CD4-positive, alpha-beta memory T cell (primary cell): ENCODE data around the gene PPP2R3B. TPM values are rescaled to one million over a fixed set of nuclear protein-coding genes. Genes with fewer than 3 reads are reported as not detected.
A peak's percentile ranks its signal among the peaks of the same experiment; 100 is the strongest.

ENCODE experiments used
- CTCF ChIA-PET: fragments of 350-600 bp; sonication (Branson Sonifier 250); formaldehyde crosslinking; loops from one replicate; lab custom pipeline; 2021; ENCODE audit warnings: inconsistent platforms; ENCODE audit not compliant: partially characterized antibody; lab: Charles Lee
- POLR2A ChIA-PET: fragments of 350-600 bp; sonication (Branson Sonifier 250); formaldehyde crosslinking; loops from one replicate; lab custom pipeline; 2021; ENCODE audit not compliant: partially characterized antibody; lab: Charles Lee
- DNase-seq, 5 donors: peaks; one replicate each; pipeline versions ENCODE4 v3.0.0 to v3.0.0-alpha.2; 2020 to 2022; ENCODE audit warnings: mixed read lengths in 1 of 5
- H3K27ac ChIP-seq: one replicate; pipeline ENCODE4 v1.7.0; 2013; ENCODE audit warnings: low read depth, low read length
- H3K27me3 ChIP-seq: 2 replicates; pipeline ENCODE4 v1.7.0; 2013; ENCODE audit warnings: mild to moderate bottlenecking, low read length, moderate library complexity; ENCODE audit not compliant: insufficient read depth
- H3K36me3 ChIP-seq: 2 replicates; pipeline ENCODE4 v1.7.0; 2013; ENCODE audit warnings: mild to moderate bottlenecking, low read length, moderate library complexity; ENCODE audit not compliant: insufficient read depth
- H3K4me1 ChIP-seq: 2 replicates; pipeline ENCODE4 v1.7.0; 2013; ENCODE audit warnings: mild to moderate bottlenecking, low read length, moderate library complexity; ENCODE audit not compliant: insufficient read depth
- H3K4me3 ChIP-seq, 2 donors: one replicate each; pipeline ENCODE4 v1.7.0; 2013; ENCODE audit warnings: low read length in 2 of 2, mild to moderate bottlenecking in 1 of 2
- H3K9me3 ChIP-seq, 2 donors: one replicate each; pipeline ENCODE4 v1.7.0; 2013; ENCODE audit warnings: low read length in 2 of 2, control low read depth in 1 of 2; ENCODE audit not compliant: control insufficient read depth in 1 of 2
- H3K27ac Mint-ChIP-seq, 7 donors: one replicate each; pipeline ENCODE4 v1.8.0; 2020 to 2021; ENCODE audit warnings: mixed read lengths in 7 of 7, mild to moderate bottlenecking in 6 of 7, inconsistent platforms in 3 of 7, moderate library complexity in 3 of 7
- H3K27me3 Mint-ChIP-seq, 2 donors: one replicate each; pipeline ENCODE4 v1.8.0; 2020 to 2021; ENCODE audit warnings: mixed read lengths in 2 of 2
- H3K36me3 Mint-ChIP-seq, 2 donors: one replicate each; pipeline ENCODE4 v1.8.0; 2020 to 2021; ENCODE audit warnings: mixed read lengths in 2 of 2, inconsistent platforms in 1 of 2, mild to moderate bottlenecking in 1 of 2
- H3K4me1 Mint-ChIP-seq, 4 donors: one replicate each; pipeline ENCODE4 v1.8.0; 2020 to 2021; ENCODE audit warnings: mixed read lengths in 4 of 4, mild to moderate bottlenecking in 1 of 4
- H3K4me3 Mint-ChIP-seq, 8 donors: one replicate each; pipeline ENCODE4 v1.8.0; 2020 to 2021; ENCODE audit warnings: mixed read lengths in 8 of 8, mild to moderate bottlenecking in 7 of 8, moderate library complexity in 6 of 8, inconsistent platforms in 3 of 8
- H3K9me3 Mint-ChIP-seq, 8 donors: one replicate each; pipeline ENCODE4 v1.8.0; 2020 to 2021; ENCODE audit warnings: mixed read lengths in 8 of 8, mild to moderate bottlenecking in 5 of 8, inconsistent platforms in 3 of 8, moderate library complexity in 1 of 8
- intact Hi-C: fragments of 100-400 bp; cut with micrococcal nuclease; formaldehyde crosslinking; loops from one replicate; pipeline ENCODE4 v1.15.1; 2023
- polyA plus RNA-seq, 2 donors: library from polyadenylated mRNA; unstranded; fragments of 300-500 nt; fragmentation: Illumina TruSeq; gene quantifications; one replicate each; pipeline ENCODE4 v1.2.3, GENCODE V29; 2021
- total RNA-seq, 2 experiments: library from RNA; stranded (reverse); gene quantifications; one replicate each; pipeline ENCODE4 v1.2.3, GENCODE V29; 2021

The PPP2R3B gene
- total and polyA plus RNA-seq, 4 experiments from 2014 or later, result 8.0 to 45.2 (median 25.3) TPM

DNA sequence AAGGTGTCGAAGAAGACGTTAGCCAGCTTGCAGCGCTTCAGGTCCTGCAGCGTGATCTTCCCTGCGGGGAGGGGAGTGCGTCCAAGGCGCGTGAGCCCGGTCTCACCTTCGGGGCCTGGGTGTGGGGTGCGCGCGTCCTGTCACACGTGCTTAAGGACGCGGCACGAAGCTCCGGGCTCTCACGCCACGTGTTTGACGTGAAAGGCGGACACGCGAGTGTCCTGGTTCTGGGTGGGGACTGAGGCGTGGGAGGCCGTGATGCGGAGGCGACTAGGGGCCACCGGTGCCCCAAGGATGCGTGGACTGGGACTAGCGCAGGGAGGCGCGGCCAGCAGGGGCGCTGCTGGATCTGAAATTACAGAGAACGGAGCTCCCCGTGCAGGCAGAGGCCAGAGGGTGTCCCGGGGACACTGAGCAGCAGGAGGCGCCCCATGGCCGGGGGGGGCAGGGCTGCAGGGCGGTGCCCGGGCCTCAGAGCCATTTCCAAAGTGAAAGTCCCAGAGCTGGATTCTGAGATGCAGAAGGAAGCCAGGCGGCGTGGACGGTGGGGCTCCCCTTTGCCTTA, 47.8 kb downstream of the PPP2R3B start:
- no peaks in the 10 kb centered on the region for H3K27me3 Mint-ChIP-seq
- peaks cover 17 to 26% of the 10 kb centered on the region in 2 donors for H3K36me3 Mint-ChIP-seq
- Histone ChIP-seq H3K4me1 (no peaks in the 10 kb centered on the region), H3K36me3 (no peaks in the 10 kb centered on the region), H3K27me3 (no peaks in the 10 kb centered on the region), H3K27ac (no peak overlapping the region), H3K4me3 (no peak overlapping the region), H3K9me3 (no peaks in the 10 kb centered on the region)
- ChIA-PET POLR2A (no interaction called here), CTCF (no interaction called here)
- no peaks in the 10 kb centered on the region for H3K4me1 Mint-ChIP-seq
- H3K9me3 Mint-ChIP-seq, result peaks cover 0 to 4% (median 0%) of the 10 kb centered on the region in 8 donors
- H3K4me3 Mint-ChIP-seq, result no peak overlapping the region
- DNase-seq, result no peak
- peak overlapping the region in 1 of 7 donors; percentile 74 for H3K27ac Mint-ChIP-seq
- intact Hi-C loops, result no loop called here

DNA sequence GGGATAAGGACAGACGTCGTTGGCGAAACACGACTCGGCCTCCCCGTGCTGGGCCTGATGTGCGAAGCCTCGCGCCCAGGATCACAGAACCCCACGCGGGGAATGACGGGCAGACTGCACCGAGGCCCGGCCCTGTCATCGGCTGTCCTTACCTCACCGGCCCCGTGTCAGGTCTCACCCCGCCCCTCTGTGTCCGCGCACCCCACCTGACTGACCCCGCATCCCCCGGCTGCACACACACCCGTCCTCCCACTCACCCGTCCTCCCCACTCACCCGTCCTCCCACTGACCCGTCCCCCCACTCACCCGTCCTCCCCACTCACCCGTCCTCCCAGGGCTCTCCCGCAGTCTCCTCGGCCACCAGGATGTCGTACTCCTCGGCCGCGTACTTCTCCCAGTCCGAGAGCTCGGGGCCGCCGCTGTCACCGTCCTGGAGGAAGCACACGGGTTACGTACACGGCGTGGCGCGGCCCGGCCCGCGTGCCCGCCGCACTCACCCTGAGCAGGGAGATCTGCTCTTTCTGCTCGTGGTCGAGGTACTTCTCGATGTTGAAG, 48.3 kb downstream of the PPP2R3B start:
- no peaks in the 10 kb centered on the region for H3K9me3 ChIP-seq
- POLR2A ChIA-PET, result no interaction called here
- Mint-ChIP-seq H3K4me1 (no peaks in the 10 kb centered on the region), H3K27me3 (no peaks in the 10 kb centered on the region), H3K36me3 (peaks cover 17 to 26% of the 10 kb centered on the region in 2 donors), H3K27ac (peak overlapping the region in 1 of 7 donors; percentile 74), H3K9me3 (peaks cover 0 to 4% (median 0%) of the 10 kb centered on the region in 8 donors), H3K4me3 (no peak overlapping the region)
- CTCF ChIA-PET, result no interaction called here
- intact Hi-C loops, result no loop called here
- H3K4me3 ChIP-seq, result no peak overlapping the region
- H3K36me3 ChIP-seq, result no peaks in the 10 kb centered on the region
- H3K27ac ChIP-seq, result no peak overlapping the region
- no peak for DNase-seq
- no peaks in the 10 kb centered on the region for H3K4me1 ChIP-seq
- no peaks in the 10 kb centered on the region for H3K27me3 ChIP-seq

DNA sequence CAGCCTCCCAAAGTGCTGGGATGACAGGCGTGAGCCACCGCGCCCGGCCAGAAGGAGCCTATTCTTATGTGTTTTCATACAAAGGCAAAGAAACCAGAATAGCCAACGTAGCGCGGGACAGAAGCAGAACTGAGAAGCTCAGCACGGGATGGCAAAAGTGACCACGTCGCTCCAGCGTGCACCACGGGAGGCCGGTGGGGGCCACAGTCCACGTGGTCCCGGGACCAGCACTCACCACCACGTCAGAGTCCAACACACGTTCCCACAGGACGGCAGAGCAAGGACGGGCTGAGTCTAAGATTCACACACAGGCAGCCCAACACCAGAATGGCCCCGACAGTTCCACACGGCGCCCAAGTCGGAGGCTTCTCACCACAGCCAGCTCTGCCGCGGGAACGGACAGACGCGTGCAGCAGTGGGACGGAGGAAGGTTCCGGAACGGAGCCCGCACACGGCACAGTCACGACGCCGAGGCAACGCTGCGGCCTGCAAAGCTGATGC, 49.3 kb downstream of the PPP2R3B start:
- POLR2A ChIA-PET, result no interaction called here
- Mint-ChIP-seq H3K4me1 (no peaks in the 10 kb centered on the region), H3K36me3 (peaks cover 17 to 26% of the 10 kb centered on the region in 2 donors), H3K27ac (peak overlapping the region in 1 of 7 donors; percentile 7), H3K27me3 (no peaks in the 10 kb centered on the region), H3K9me3 (peaks cover 0 to 4% (median 0%) of the 10 kb centered on the region in 8 donors), H3K4me3 (peak overlapping the region in 1 of 8 donors; percentile 46)
- Histone ChIP-seq H3K36me3 (no peaks in the 10 kb centered on the region), H3K27me3 (no peaks in the 10 kb centered on the region), H3K9me3 (no peaks in the 10 kb centered on the region), H3K4me3 (no peak overlapping the region), H3K27ac (no peak overlapping the region), H3K4me1 (no peaks in the 10 kb centered on the region)
- CTCF ChIA-PET, result no interaction called here
- no peak for DNase-seq
- intact Hi-C loops, result no loop called here

DNA sequence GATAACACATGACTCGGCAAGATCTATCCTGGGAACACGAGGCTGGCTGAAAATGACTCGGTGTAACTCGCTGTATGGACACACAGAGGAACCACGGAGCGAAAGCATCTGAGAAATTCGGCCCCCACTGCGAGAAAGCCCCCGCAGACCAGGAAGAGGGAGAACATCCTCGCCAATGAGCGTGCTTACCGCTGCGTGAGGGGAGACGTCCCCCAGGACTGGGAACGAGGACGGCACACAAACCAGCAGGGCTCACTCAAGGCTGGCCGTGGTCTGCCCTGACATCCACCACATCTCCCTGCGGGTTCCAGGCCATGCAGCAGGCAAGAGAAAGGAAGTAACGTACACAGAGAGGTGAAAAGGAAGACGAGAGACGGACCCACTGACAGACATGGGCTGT, 50.5 kb downstream of the PPP2R3B start:
- Mint-ChIP-seq H3K4me1 (no peaks in the 10 kb centered on the region), H3K4me3 (no peak overlapping the region), H3K9me3 (peaks cover 0 to 3% (median 0%) of the 10 kb centered on the region in 8 donors), H3K36me3 (peaks cover 16 to 23% of the 10 kb centered on the region in 2 donors), H3K27ac (peak overlapping the region in 2 of 7 donors; percentile 53 to 80), H3K27me3 (no peaks in the 10 kb centered on the region)
- ChIA-PET POLR2A (no interaction called here), CTCF (no interaction called here)
- Histone ChIP-seq H3K27ac (no peak overlapping the region), H3K9me3 (no peaks in the 10 kb centered on the region), H3K4me1 (peaks cover 7% of the 10 kb centered on the region), H3K4me3 (no peak overlapping the region), H3K27me3 (no peaks in the 10 kb centered on the region), H3K36me3 (no peaks in the 10 kb centered on the region)
- no peak for DNase-seq
- intact Hi-C loops, result no loop called here

DNA sequence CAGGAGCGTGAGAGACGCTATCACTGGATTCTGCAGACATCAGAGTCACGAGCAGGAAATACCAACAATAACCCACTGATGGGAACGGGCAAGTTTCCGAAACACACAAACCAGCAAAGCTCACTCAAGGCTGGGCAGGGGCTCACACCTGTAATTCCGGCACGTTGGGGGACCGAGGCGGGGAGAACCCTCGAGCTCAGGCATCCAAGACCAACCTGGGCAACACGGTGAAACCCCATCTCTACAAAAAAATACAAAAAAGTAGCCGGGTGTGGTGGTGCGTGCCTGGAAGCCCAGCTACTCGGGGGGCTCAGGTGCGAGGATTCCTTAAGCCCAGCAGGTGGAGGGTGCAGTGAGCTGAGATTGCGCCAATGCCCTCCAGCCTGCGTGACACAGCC, 51.0 kb downstream of the PPP2R3B start:
- no peaks in the 10 kb centered on the region for H3K4me1 Mint-ChIP-seq
- H3K27ac Mint-ChIP-seq, result peak overlapping the region in 1 of 7 donors; percentile 53
- H3K9me3 Mint-ChIP-seq, result peaks cover 0 to 3% (median 0%) of the 10 kb centered on the region in 8 donors
- Histone ChIP-seq H3K4me3 (no peak overlapping the region), H3K27me3 (no peaks in the 10 kb centered on the region), H3K9me3 (no peaks in the 10 kb centered on the region), H3K27ac (no peak overlapping the region), H3K4me1 (peaks cover 12% of the 10 kb centered on the region), H3K36me3 (no peaks in the 10 kb centered on the region)
- peaks cover 16 to 23% of the 10 kb centered on the region in 2 donors for H3K36me3 Mint-ChIP-seq
- CTCF ChIA-PET, result no interaction called here
- intact Hi-C loops, result no loop called here
- POLR2A ChIA-PET, result no interaction called here
- no peak for DNase-seq
- H3K27me3 Mint-ChIP-seq, result no peaks in the 10 kb centered on the region
- H3K4me3 Mint-ChIP-seq, result no peak overlapping the region

DNA sequence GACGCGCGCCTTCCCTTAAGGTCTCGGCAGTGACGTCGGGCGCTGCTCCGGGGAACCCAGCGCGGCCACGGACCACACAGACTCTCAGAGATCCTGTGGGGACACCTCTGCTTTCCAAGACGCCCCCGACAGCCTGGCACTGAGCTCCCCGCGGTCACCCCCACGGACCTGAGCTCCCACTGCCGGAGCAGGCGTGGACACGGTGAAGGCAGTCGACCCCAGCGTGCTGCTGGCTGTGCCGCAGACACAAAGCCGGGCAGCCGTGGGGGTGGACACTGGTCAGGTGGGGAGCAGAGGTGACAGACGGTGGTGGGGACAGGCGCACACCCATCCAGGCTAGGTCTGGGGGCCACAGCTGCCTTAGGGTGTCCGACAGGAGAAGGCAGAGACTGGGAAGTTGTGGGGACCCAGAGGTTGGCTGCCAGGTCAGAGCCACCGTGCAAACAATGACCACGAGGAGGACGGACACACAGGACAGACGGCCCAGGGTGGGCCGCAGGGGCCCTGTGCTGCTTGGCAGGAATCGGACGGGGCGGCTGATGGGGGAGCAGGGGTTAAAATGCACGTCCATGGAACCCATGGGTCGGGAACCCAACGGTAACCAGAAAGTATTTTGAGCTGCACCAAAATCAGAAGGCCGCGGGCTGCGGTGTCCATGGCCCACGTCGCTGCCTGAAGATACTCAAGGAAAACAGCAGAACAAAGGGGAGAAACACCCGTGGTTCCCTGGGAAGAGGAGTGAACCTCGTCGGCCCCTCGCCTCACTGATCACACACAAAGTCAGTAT, 51.5 kb downstream of the PPP2R3B start:
- no peak overlapping the region for H3K4me3 Mint-ChIP-seq
- no peak for DNase-seq
- peaks cover 0 to 3% (median 0%) of the 10 kb centered on the region in 8 donors for H3K9me3 Mint-ChIP-seq
- Histone ChIP-seq H3K27me3 (no peaks in the 10 kb centered on the region), H3K27ac (no peak overlapping the region), H3K9me3 (no peaks in the 10 kb centered on the region), H3K36me3 (no peaks in the 10 kb centered on the region), H3K4me3 (no peak overlapping the region), H3K4me1 (peaks cover 12% of the 10 kb centered on the region)
- POLR2A ChIA-PET, result no interaction called here
- CTCF ChIA-PET, result no interaction called here
- H3K4me1 Mint-ChIP-seq, result no peaks in the 10 kb centered on the region
- intact Hi-C loops, result no loop called here
- no peaks in the 10 kb centered on the region for H3K27me3 Mint-ChIP-seq
- peaks cover 16 to 23% of the 10 kb centered on the region in 2 donors for H3K36me3 Mint-ChIP-seq
- H3K27ac Mint-ChIP-seq, result no peak overlapping the region

DNA sequence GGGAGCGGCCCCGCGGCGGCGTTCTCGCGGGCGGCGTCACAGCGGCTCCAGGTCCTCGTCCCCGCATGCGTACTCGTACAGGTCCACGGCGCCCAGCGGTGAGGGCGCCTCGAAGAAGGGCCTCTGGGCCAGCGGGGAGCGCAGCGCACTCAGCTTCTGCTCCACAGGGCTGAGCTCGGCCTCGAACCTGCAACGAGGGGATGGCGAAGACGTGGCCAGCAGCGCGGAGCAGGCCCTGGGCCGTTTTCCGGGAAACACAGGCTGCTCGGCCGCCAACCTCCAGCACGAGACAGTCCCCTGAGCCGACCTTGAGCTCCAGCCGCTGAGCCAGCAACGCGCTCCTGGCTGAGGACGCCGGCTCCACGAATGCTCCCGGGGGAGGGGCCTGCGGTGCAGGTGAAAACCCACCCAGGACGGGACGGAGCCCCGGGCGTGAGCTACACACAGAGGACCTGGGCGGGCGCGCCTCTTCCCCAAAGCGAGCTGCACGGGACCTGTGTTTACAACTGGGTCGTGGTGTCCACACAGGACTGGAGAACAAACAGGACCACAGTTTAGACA, 52.3 kb downstream of the PPP2R3B start:
- Histone ChIP-seq H3K4me3 (no peak overlapping the region), H3K9me3 (no peaks in the 10 kb centered on the region), H3K4me1 (peaks cover 12% of the 10 kb centered on the region), H3K27ac (no peak overlapping the region), H3K36me3 (no peaks in the 10 kb centered on the region), H3K27me3 (no peaks in the 10 kb centered on the region)
- no peak for DNase-seq
- H3K27ac Mint-ChIP-seq, result no peak overlapping the region
- intact Hi-C loops, result no loop called here
- H3K36me3 Mint-ChIP-seq, result peaks cover 16 to 23% of the 10 kb centered on the region in 2 donors
- H3K4me3 Mint-ChIP-seq, result no peak overlapping the region
- CTCF ChIA-PET, result no interaction called here
- no peaks in the 10 kb centered on the region for H3K4me1 Mint-ChIP-seq
- H3K9me3 Mint-ChIP-seq, result peaks cover 0 to 3% (median 0%) of the 10 kb centered on the region in 8 donors
- no peaks in the 10 kb centered on the region for H3K27me3 Mint-ChIP-seq
- POLR2A ChIA-PET, result no interaction called here
